GM19467 (cell line): ENCODE results near the gene ARHGEF40.

Experiments used
- ATAC-seq: cut with Tn5 transposase; IDR thresholded peaks from one replicate; pipeline ENCODE4 v1.9.1; 2021; ENCODE audit warnings: mild to moderate bottlenecking, moderate library complexity; ENCODE audit not compliant: unreplicated experiment

The ARHGEF40 gene

DNA sequence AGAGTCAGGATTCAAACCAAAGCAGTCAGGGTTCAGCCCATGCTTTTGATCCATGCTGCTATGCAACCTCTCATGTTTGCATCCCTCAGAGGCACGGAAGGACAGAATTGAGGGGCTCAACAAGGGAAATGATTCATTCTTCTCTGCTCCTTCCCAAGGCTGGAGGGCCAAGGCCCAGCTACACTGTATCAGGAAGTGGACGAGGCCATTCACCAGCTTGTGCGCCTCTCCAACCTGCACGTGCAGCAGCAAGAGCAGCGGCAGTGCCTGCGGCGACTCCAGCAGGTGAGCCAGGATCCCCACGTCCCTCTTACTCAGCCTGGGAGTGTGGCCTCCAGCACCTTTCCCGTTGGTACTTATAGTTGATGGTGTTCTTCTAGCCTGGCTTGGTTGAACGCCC, 8.6 kb downstream of the ARHGEF40 start:
- no peak for ATAC-seq

DNA sequence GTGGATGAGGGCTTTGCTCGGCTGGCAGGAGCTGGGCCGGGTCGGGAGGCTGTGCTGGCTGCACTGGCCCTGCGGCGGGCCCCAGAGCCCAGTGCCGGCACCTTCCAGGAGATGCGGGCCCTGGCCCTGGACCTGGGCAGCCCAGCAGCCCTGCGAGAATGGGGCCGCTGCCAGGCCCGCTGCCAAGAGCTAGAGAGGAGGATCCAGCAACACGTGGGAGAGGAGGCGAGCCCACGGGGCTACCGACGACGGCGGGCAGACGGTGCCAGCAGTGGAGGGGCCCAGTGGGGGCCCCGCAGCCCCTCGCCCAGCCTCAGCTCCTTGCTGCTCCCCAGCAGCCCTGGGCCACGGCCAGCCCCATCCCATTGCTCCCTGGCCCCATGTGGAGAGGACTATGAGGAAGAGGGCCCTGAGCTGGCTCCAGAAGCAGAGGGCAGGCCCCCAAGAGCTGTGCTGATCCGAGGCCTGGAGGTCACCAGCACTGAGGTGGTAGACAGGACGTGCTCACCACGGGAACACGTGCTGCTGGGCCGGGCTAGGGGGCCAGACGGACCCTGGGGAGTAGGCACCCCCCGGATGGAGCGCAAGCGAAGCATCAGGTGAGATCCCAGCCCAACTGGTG, 11.5 kb downstream of the ARHGEF40 start:
- no peak for ATAC-seq

DNA sequence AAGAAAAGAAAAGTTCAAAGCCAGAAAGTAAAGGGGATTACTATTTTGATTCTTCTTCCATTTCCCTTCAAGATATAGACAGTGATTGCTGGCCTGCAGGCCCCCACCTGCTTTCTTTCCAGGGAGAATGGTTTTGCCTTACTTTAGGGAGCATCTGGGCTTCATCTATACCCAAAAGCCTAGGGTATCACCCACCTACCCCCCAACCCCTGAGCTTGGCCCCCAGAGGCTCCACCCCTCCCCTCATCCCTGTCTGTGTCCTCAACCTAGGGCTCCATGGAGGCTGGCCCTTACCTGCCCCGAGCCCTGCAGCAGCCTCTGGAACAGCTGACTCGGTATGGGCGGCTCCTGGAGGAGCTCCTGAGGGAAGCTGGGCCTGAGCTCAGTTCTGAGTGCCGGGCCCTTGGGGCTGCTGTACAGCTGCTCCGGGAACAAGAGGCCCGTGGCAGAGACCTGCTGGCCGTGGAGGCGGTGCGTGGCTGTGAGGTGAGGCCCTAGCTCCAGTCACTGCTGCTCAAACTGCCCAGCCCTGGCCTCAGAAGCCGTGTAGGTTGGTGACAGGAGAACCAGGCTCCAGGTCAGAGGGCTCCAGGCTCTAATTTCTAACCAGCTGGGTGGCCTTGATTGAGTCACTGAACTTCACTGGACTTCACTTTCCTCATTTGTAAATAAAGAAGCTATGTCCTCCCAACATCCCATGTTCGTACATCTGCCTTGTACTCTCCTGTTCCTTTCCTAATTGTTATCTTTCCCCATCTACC, 13.6 kb downstream of the ARHGEF40 start:
- no peak for ATAC-seq

DNA sequence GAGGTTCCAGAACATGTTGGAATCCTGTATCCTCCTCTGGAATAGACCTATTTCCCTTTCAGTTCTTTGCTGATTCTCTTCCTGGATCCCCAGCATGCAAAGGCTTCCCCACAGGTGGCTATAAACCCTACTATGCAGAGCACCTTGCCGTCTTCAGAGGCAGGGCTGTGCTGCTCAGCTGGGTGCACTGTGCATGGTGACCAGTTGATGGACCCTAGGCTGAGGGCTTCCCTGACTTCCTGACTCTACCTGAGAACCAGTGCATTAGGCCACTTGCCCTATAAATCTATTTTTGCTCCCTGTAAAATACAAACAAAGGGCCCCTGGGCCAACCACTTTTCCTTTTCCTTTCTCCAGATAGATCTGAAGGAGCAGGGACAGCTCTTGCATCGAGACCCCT, 14.3 kb downstream of the ARHGEF40 start:
- ATAC-seq, result no peak

DNA sequence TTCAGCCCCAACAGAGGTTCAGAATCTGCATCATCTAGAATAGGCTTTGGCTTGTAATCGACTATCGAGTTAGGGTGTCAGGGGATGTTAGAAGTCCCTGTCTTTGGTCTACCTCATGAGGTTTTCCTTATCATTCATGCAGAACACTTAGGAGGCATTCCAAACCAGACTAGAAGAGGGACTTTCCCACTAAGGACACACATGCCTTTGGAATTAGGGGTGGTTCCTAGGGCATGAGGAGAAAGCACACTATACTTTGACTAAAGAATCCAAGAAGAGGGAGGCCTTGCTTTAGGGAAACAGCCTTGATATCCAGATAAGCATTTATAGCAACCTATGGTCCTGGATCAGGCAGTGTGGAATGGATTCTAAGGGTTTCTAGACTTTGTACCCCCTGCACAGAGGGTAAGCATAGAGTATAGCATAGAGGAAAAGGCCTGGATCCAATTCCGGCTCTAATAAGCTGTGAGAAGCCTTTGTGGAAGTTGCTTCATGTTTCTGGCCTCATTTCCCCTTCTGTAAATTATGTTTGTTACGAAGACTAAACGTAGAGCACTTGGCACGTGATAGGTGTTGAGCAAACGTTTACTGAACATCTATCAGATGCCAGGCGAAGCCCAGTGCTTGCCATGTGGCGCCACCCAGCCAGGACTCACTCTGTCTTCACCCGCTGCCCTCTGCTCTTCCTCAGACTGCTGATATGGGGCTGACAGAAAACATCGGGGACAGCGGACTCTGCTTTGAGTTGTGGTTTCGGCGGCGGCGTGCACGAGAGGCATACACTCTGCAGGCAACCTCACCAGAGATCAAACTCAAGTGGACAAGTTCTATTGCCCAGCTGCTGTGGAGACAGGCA, 15.1 kb downstream of the ARHGEF40 start:
- ATAC-seq, result no peak

DNA sequence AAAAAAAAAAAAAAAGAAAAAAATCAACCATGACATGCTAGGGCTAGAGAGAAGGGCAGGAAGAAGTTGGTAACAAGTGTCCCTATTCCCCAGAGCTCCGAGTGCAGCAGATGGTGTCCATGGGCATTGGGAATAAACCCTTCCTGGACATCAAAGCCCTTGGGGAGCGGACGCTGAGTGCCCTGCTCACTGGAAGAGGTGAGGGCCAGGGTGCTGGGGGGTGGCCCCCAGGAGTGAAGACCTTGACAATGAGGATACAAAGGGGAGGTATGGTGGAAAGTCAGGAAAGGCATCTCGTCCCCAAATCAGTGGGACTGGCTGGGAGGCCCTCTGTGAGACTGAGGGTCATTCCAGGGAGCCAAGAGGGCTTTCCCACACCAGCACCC, 16.8 kb downstream of the ARHGEF40 start:
- ATAC-seq, result no peak

DNA sequence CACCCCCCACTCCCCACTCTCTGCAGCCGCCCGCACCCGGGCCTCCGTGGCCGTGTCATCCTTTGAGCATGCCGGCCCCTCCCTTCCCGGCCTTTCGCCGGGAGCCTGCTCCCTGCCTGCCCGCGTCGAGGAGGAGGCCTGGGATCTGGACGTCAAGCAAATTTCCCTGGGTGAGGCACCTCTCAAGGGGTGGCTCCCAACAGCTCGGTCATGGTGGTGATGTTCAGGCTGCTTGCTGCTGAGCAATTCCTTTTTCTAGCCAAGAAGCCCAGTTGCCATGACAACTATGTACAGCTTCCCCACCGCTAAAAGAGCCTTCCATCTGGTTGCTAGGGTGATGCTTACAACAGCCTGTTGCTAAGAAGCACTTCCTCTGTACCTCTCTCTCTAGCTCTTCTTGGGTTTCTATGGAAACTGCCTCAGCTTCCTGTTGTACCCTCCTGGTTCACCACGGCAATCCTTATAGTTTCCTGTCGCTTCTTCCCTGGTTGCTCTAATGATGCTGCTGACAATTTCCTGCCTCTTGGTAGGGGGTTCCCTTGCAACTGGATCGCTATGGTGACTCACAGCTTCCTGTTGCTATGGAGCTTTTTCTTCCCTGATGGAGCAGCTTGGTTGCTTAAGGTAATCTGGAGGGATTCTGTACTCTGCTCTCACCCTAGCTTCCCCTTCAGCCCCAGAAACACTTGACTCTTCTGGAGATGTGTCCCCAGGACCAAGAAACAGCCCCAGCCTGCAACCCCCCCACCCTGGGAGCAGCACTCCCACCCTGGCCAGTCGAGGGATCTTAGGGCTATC, 17.4 kb downstream of the ARHGEF40 start:
- ATAC-seq, result no peak

DNA sequence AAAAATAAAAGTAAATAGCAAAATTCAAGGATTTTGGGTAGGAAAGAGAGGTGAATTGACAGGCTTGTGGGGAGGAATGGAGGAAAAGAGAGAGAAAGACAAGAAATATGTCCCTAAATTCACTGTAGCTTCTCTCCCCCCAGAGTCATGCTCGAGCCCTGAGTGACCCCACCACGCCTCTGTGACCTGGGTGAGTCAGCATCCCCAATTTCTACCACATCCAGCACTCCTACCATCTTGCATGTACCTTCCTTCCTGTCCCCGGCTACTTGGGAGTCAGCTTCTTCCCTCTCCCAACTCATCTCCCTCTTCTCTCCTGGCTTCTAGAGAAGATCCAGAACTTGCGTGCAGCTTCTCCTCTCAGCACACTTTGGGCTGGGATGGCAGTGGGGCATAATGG, 18.6 kb downstream of the ARHGEF40 start:
- ATAC-seq, result no peak

DNA sequence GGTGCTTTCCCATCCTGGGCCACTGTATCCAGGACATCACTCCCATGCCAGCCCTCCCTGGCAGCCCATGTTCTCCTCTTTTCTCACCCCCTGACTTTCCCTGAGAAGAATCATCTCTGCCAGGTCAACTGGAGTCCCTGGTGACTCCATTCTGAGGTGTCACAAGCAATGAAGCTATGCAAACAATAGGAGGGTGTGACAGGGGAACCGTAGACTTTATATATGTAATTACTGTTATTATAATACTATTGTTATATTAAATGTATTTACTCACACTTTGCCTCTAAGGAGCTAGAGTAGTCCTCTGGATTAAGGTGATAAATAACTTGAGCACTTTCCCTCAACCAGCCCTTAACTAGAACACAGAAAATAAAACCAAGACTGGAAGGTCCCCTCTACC, 19.2 kb downstream of the ARHGEF40 start:
- ATAC-seq, result no peak

DNA sequence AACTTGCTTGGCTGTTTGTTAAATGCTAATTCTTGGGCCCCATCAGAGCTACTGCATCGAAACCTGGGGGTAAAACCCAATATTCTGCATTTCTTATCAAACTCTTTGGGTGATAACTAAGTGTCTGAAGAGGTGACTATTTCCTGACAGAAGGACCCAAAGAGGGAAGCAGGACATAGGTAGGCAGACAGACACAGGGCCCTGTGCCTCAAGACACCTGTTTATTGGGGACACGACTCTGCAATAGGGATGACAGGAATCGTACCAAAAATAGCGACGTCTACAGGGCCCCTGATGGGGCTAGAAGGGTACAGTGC, 19.7 kb downstream of the ARHGEF40 start:
- ATAC-seq, result no peak

DNA sequence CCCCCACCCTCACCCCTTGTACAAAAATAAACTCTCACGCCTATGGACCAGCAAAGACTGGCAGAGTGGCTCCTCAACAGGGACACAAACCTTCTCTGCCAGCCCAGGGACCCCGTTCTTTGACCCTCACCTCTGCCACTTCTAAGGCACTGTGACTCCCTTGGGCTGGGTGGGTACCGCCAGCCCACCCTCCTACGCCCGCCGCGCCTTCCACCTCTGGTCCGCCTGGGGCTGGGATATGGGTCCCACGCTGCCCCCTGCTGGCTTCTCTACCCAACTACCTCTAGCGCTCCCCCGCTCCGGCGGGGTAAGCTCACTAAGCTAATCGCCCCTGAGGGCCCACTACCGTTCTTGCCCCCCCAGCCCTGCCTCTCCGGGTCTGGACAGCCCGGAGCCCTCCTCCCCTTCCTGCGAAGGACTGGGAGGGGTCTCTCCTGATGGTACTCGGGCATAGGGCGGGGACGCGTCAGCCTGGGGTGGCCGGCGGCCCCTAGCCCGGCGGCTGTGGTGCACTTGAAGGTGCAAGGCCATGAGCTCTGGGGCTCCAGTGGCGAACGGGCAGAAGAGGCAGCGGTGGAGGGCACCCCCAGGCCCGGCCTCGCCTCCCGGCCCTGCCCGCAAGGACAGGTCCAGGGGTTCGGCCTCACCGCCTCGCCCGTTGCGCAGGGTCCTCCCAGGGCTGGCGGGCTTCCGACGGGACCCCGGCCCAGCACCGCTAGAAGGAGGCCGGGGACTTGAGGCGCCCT, 20.3 kb downstream of the ARHGEF40 start:
- ATAC-seq, result no peak

DNA sequence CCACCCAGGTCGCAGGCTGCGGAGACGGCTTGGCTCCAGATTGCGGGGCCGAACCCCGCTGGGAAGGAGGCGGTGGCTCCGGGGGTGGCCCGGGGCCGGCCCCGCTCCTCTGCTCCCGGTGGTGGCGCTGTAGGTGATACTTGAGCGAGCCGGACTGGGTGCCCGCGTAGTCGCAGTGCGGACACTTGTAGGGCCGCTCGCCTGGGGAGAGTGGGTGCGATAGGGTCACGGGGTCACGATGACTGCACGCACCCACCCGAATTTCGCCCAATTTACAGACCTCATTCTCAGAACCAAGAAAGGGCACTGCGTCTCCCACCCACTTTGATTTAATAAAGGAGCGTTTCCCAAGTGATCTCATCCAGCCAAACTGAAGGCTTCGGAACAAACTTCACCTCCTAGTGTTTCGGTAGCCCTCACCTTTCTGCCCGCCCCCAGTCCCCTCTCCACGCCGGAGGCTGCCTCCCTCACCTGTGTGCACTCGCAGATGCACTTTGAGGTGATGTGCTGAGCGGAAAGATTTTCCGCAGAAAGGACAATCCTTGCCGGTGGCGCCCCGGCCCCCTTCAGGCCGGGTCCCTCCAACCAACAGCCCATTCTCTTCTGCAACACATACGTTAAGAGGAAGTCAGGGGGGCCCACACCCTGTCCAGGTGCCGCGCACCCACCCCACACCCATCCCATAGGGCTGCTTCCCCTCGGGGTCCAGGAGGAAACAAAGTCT, 21.0 kb downstream of the ARHGEF40 start:
- ATAC-seq, result no peak

DNA sequence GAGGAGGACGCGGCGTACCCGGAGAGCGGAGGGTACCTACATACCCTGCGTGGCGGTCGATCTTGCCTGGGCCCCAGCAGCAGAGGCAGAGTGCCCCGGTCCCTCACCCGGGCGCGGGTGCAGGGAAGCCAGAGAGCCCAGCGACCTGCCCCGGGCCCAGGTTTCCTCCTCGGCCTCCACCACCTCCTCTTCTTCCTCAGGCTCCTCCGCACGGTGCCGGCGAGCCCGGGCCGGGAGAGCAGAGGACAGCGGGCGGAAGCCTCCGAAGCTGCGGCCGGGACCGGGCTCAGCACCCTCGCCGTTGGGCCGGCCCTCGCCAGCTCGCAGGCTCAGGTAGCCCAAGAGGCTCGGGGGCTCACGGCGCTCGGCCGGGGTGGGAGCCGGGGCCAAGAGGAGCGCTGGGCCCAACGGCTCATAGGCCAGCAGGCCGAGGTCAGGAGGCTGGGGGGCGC, 21.7 kb downstream of the ARHGEF40 start:
- no peak for ATAC-seq

DNA sequence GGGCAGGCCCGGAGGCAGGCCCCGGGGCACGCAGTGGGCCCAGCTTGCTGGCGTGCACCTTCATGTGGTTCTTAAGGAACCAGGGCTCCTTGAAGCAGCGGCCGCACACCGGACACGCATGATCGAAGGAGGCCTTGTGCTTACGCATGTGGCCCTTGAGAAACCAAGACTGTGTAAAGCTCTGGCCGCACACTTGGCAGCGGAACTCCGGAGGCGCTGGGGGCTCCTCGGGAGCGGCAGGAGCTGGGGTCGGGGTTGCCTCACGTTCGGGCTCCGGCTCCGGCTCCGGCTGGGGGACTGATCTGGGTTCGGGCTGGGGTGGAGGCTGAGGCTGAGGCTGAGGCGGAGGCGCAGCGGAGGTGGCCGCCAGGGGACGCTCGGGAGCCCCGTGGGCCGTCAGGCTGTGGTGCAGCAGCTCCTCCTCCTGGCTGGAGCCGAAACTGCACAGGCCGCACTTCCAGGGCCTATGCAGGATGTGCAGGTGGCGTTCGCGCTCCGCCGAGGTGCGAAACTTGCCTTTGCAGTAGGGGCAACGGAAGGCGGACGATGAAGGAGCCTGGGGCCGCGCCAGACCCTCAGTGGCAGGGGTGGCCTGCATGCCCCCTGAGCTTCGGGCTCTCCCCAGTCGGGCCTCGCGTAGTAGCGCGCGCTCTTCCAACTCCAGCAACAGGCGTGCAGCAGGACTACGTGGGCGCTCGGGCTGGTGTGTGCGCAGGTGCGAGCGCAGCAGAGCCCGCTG, 22.3 kb downstream of the ARHGEF40 start:
- ATAC-seq, result peak; percentile 83

DNA sequence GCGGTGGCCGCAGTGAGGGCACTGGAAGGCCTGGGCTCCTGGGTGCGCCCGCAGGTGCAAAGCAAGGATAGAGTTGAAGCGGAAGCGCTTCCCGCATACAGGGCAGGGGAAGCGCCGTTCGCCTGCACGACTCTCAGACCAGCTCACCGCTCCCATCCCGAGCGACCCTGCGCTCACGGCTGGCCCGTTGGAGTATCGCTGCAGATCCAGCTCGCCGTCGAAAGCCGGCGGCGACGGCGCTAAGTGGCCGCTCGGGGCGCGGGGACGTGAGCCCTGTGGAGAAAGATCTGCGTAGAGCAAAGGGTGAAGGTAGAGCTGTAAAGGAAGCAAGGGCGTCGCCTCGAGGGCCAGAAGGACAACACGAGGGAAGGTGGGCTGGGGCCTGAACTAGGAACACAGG, 22.9 kb downstream of the ARHGEF40 start:
- ATAC-seq, result no peak

DNA sequence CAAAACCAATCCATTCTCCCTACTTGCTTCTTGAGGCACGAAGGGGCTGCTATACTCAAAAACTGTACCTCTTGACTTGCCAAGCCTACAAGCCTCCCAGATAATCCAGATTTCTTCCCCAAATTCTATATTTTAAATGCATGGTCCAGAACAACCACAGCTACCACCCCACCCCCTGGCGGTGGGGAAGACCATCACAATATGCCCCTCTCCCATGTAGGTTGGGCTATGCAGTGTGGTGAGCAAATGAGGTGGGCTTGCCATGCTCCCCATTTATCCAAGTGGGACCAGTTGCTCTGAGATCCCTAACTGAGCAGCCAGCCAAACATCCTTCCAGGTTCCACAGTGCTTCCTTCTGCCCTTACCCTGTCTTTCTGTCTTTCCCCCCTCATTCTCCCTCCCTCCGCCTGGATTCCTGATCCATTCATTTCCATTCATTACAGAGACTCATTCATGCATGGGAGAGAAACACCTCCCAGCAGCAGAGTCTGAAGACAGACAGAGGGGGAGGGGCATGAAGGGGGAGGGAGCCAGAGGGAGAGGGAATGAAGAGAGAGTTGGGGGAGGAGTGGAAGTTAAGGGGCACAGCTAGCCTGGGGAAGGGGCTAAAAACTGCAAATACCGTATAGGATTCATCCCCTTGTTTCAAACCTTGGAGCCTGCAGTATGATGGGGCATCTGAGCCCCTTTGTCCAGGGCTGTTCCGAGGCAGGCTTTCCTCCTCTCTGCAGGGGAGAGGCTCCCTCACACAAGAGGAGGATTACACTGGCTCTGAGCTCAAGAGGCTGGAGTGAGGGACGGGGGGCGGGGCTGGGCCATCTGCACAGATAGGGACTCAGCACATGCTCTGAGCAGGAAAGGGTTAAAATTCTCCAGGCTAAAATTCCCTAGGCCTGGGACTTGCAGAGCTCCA, 23.9 kb downstream of the ARHGEF40 start:
- no peak for ATAC-seq

DNA sequence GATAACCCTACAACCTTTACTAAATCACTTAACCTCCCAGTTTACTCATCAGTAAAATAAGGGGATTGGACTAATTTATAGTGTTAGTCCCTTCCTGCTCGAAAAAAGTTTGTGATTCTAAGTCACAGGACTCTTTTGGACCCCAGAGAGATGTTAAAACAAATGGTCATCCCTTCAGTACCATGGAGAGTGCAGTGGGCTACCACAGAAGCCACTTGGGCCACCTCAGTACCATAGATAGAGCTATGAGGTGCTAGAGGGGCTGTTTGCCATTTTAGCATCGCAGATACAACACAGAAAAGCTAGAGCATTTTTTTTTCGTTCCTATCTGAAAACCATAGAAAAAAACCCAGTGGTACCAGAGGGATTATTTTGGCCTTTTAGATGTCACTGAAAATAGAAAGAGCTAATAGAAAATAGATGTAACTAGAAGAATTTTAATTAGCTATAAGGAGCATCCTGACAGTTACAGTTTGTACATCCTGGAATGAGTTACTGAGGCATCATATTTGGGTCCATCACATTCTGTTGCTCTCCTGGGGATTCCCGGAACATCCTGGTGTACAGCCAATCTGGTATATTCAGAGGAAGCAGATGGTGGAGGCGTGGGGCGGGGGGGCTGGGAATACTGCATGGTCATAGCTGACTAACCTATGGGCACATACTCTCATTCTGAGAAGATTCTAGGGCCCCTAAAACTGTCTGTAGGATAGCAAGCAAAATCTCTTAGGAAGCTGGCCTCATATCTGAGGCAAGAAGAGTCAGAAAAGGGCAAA, 25.5 kb downstream of the ARHGEF40 start:
- ATAC-seq, result no peak
